Measurements from ENCODE around the gene CSH1.
"Not testable (repeated sequence)": the region's sequence is repeated elsewhere in the genome, so short reads cannot be mapped to it uniquely, and the experiment has no call there.

Gene CSH1

DNA sequence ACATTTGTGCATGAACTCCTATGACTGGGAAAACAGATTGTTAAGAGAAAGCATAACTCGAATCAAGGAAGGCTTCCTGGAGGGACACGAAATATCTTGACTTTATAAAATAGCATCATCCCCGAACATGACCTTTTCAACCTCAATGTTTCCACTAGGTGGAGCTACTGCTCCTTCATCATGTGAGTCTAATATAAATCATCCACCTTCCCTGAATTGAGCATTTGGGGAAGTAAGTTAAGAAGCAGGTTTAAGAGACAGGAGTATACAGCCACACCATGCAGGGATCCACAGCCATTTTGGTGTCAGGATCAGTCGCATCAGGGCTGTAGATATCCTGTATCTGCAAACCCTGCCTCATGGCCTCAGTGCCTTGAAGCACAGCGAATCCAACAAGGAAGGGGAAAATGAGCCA, 7.4 kb upstream of the CSH1 start:
- not testable (repeated sequence) for DNase-seq (ENCODE audit: low read depth)

DNA sequence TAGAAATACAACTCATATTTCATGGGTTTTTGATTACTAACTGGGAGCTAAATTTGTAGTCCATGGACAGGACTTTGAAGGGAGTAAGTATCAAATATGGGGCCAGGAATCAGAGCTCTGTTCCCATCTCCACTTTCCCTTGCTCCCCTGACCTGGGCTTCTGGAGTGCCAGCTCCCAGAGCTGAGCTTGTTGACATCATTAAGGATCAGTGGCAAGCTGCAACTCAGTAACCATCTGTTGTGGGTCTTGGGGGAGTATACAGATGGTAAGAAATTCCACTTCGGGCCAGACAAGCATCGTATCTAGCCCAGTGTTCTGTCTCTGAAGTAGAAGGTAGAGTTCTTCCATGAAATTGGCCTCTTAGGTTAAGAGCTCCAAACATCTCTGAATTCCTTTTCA, 5.6 kb upstream of the CSH1 start:
- not testable (repeated sequence) for DNase-seq (ENCODE audit: low read depth)

DNA sequence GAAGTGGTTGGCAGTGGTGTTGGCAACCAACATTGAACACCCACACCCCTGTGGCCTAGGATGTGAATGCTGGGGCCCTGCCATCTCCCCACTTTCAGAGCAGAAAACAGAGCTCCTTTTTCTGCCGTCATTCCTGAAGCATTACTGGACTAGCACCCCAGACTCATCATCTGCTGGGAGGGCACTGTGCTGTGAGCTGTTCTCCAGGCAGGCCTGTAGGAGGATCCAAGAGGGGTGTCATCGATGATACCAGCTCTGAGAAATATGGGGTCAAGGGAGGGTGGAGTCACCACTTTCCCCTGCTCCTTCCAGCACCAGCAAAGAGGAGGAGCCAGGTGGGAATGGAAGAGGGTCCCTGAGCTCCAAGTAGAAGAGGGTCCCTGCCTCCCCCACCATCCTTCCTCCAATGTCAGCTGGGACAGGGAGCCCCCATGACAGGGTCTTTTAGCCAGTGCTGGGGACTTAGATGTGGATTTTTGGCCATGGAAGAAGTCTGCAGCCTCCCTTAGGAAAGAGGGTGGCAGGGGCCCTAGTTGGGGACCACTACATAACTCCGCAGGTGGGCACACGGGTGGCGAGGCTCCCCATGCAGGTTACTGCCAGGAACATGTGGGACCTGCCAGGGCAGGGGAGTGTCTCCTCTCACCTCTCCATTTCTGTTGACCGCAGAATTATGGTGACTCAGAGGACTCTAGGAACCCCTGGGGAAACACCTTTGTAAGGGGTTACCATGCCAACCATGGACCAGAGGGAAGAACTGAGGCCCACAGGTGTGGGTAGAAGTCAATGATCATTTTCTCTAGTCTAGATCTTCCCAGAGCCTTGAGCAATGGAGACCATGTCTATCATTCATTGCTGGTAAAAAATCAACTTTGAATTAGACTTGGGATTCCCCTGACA, 2.8 kb upstream of the CSH1 start:
- not testable (repeated sequence) for DNase-seq (ENCODE audit: low read depth)

DNA sequence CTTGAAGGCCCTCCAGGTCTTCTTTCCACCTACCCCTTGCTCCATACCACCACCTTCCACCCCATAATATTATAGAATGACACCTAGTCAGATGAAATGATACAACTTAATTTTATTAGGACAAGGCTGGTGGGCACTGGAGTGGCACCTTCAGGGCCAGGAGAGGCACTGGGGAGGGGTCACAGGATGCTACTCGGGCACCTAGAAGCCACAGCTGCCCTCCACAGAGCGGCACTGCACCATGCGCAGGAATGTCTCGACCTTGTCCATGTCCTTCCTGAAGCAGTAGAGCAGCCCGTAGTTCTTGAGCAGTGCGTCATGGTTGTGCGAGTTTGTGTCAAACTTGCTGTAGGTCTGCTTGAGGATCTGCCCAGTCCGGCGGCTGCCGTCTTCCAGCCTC, 1.6 kb downstream of the CSH1 start:
- DNase-seq (ENCODE audit: low read depth): not testable (repeated sequence)

DNA sequence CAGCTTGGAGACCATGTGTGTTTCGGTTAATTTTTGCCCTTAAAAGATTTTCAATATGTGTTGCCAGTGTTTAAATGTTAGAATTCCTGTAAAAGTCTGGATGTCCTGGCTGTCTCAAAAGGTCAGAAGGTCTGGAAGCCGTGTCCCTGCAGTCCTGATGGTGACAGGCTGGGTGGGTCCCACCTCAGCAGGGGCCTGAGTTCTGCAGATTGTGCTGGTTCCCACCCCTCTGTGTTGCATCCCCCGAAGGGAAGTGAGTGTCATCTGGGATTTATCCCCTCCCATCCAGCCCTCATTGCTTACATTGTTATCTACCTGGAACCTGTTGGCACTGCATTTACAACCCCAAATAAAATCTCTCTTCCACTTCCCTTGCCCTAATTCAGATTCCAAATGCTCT, 2.4 kb downstream of the CSH1 start:
- not testable (repeated sequence) for DNase-seq (ENCODE audit: low read depth)

DNA sequence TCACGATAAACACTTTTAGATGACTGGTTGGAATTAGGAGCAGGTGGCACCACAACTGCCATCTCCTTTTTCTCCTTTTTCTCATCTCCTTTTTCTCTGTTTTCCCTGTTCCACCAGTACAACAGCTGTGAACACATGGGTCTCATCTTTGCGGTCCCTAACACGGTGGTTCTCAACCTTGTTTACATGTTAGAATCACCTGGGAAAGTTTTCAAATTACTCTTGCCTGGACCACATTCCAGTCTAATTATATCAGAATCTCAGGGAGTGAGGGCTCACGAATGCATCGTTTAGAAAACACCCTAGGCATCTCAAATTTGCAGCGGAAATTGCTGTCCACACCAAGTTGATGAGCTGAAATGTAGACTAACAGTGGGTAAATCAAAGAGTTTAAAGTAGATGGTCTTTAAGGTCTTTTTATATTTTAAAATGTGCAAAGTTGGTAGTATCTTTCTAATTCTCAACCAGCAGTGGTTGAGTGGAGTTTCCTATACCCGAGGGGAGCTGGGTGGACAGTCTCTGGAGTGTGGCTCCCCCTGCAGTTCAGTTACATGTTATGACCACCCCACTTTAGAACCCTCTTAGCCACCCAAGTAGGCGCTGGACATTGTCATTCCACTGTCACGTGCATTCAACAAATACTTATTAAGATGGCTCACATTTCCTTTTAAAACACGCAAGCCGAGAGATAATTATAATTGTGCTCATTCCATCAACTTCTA, 3.9 kb downstream of the CSH1 start:
- DNase-seq (ENCODE audit: low read depth): not testable (repeated sequence)

DNA sequence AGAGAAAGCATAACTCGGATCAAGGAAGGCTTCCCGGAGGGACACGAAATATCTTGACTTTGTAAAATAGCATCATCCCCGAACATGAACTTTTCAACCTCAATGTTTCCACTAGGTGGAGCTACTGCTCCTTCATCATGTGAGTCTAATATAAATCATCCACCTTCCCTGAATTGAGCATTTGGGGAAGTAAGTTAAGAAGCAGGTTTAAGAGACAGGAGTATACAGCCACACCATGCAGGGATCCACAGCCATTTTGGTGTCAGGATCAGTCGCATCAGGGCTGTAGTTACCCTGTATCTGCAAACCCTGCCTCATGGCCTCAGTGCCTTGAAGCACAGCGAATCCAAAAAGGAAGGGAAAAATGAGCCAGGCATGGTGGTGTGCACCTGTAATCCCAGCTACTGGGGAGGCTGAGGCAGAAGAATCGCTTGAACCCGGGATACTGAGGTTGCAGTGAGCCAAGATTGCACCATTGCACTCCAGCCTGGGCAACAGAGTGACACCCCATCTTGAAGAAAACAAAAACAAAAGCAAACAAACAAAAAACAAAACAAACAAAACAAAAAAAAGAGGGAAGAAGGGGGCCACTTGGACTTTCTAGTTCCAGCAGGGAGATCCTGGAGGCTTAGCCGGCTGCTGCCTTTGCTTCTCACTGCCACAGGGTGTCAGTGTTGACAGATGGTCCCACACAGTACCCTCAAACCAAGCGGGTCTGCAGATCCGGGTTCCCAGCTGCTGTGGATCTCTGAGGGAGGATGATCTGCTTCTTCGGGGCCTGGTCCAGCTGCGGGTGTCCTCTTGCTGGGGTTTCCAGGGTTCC, 7.1 kb downstream of the CSH1 start:
- DNase-seq (ENCODE audit: low read depth): peak; percentile 13

DNA sequence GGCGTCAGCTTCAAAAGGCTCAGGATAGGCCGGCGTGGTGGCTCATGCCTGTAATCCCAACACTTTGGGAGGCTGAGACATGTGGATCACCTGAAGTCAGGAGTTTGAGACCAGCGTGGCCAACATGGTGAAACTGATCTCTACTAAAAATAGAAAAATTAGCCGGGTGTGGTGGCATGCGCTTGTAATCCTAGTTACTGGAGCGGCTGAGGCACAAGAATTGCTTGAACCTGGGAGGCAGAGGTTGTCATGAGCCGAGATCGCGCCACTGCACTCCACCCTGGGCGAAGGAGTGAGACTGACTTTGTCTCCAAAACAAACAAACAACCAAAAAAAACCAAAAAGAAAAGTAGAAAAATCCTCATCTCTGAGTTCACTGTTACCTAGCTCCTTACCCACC, 11.3 kb downstream of the CSH1 start:
- not testable (repeated sequence) for DNase-seq (ENCODE audit: low read depth)

DNA sequence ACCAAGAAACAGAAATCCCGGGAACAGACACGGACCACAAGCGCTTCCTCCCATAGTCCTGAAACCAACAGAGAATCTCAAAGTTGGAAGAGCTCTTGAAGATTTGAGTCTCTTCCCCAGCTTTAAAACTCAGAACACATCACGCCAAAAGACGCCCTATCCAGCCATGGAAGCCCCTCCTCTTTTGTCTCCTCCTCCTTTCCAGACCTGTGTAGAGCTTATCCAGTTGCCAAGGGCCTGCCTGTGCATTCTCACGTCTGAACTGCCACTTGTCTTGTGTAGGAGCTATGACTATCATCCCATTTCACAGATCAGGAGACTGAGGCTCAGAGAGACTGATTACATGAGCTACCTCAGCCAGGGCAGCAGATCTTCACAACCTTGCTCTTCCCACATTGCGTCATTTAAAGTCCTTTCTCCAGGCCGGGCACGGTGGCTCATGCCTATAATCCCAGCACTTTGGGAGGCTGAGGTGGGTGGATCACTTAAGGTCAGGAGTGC, 13.7 kb downstream of the CSH1 start:
- DNase-seq (ENCODE audit: low read depth): not testable (repeated sequence)

DNA sequence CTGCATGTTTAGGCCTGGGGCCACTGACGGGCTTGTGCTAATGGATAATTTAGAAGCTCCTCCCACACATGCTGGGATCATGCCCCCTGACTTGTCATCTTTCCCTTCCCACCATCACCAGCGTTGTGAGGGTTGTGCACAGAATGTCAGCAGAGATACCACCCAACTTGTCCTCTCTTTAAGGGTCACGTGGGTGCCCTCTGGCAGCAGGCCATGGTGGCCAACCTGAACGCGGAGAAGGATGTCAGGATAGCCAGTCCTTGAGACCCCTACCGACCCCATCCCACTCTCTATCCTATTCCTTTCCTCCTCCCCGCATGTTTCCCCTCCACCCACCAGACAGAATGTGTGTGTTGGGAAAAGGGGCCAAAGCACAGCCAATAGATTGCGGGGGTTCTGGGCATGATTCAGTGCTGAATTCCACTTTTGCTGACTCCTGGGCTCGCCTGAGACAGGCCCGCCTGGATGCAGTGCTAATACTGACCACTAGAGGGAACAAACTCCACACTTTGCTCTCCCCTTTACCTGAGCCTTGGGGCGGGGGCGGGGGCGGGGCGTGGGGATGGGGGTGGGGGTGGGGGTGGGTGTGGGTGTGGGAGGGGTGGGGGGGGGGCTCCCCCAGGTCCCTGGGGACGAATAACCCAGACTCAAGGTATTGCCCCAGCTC, 14.3 kb downstream of the CSH1 start, which contains the start of gene GH2:
TSS of gene GH2 (minus strand) at position 10 of the 667 bp plus-strand sequence. CDS start 143 bp downstream, outside the sequence.
- peak; percentile 42 for DNase-seq (ENCODE audit: low read depth)

DNA sequence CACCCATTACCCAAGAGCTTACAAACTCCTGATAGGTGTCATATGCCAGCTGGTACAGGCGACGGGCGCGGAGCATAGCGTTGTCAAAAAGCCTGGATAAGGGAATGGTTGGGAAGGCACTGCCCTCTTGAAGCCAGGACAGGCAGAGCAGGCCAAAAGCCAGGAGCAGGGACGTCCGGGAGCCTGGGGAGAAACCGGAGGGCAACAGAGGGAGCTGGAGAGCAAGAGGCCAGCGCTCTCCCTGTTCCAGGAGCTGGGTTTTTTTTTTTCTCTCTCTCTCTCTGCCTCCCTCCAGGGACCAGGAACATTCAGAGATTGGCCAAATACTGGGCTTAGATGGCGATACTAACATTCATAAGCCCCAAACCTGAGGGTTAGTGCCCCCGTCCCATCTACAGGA, 15.0 kb downstream of the CSH1 start:
- DNase-seq (ENCODE audit: low read depth): not testable (repeated sequence)

DNA sequence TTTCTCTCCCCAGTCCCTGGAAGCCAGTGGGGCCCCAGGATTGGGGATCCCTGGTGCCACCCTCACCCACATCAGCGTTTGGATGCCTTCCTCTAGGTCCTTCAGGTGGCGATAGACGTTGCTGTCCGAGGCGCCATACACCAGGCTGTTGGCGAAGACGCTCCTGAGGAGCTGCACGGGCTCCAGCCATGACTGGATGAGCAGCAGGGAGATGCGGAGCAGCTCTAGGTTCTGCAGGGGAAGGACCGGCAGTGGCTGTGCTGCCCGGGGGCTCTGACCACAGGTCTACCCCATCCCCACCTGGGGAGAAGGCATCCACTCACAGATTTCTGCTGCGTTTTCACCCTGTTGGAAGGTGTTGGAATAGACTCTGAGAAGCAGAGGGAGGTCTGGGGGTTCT, 15.7 kb downstream of the CSH1 start:
- no peak for DNase-seq (ENCODE audit: low read depth)

DNA sequence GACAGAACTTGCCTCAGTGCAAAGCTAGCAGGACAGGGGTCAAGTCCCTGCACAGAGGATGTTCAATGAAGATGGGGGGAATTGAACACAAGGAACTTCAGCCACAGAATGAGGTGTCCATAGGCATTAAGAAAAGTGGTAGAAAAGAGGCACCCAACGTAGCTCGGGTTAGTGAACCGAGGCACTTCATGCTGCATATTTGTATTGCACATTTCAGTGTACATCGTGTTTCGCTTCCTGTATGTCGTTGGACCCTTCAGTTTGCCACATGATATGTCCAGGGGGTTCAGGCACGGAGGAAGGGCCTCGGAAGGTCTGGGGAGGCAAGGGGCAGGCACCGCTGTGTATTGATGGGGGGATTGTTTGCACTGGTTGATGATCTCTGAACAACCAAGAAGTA, 18.0 kb downstream of the CSH1 start:
- DNase-seq (ENCODE audit: low read depth): not testable (repeated sequence)

DNA sequence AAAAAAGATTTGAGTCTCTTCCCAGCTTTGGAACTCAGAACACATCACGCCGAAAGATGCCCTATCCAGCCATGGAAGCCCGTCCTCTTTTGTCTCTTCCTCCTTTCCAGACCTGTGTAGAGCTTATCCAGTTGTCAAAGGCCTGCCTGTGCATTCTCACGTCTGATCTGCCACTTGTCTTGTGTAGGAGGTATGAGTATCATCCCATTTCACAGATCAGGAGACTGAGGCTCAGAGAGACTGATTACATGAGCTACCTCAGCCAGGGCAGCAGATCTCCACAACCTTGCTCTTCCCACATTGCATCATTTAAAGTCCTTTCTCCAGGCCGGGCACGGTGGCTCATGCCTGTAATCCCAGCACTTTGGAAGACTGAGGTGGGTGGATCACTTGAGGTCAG, 21.7 kb downstream of the CSH1 start:
- not testable (repeated sequence) for DNase-seq (ENCODE audit: low read depth)

DNA sequence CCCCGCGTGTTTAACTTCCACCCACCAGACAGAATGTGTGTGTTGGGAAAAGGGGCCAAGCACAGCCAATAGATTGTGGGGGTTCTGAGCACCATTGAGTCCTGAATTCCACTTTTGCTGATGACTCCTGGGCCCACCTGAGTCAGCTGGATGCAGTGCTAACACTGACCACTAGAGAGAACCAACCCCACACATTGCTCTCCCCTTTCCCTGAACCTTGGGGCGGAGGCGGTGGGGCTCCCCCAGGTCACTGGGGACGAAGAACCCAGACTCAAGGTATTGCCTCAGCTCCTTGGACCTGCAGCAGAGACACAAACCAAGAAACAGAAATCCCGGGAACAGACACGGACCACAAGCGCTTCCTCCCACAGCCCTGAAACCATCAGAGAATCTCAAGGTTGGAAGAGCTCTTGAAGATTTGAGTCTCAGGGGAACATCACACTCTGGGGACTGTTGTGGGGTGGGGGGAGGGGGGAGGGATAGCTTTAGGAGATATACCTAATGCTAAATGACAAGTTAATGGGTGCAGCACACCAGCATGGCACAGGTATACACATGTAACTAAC, 22.2 kb downstream of the CSH1 start:
- DNase-seq (ENCODE audit: low read depth): not testable (repeated sequence)

DNA sequence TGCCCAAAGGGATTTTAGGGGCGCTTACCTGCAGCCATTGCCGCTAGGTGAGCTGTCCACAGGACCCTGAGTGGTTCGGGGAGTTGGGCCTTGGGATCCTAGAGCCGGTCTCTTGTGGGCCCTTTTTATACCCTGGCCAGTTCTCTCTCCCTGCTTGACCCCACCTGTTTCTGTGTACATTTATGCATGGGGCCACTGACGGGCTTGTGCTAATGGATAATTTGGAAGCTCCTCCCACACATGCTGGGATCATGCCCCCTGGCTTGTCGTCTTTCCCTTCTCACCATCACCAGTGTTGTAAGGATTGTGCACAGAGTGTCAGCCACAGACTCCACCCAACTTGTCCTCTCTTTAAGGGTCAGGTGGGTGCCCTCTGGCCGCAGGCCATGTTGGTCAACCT, 22.8 kb downstream of the CSH1 start, which contains the start of gene CSH2:
TSS of gene CSH2 (minus strand) at position 101 of the 400 bp plus-strand sequence. CDS start at position 38, 63 bp downstream.
- DNase-seq (ENCODE audit: low read depth): not testable (repeated sequence)

DNA sequence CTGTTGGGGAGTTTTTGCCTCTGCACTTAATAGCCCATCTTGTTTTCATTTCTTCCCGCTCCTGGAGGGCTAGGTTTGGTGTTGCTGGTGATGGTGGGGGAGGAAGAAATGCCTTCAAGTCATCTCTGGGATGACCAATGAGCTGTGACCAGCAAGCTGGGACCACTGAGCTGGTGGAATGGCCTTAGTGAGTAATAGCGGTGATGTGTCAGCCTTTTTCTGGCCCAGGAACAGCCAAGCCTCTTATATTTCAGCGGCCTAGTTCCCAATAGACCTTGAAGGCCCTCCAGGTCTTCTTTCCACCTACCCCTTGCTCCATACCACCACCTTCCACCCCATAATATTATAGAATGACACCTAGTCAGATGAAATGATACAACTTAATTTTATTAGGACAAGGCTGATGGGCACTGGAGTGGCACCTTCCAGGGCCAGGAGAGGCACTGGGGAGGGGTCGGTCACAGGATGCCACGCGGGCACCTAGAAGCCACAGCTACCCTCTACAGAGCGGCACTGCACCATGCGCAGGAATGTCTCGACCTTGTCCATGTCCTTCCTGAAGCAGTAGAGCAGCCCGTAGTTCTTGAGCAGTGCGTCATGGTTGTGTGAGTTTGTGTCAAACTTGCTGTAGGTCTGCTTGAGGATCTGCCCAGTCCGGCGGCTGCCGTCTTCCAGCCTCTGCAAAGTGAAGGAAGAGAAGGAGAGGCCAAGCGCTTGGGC, 24.6 kb downstream of the CSH1 start:
- not testable (repeated sequence) for DNase-seq (ENCODE audit: low read depth)

DNA sequence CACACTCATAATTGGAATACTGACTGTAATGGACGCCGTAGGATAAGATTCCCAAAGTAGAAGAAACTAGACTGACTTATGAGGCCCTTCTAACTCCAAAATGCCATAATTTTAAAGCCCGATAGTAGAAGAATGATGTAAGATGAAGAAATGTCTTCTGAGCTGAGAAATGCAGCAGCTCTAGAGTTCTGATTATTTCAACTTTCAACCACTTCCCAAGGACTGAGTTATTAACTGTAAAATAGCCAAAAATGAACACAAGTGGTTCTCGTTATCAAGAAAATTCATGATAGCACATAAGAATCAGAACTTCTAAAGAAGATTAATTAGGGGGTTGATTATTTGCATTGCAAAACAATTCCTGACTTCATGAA, 26.1 kb downstream of the CSH1 start:
- not testable (repeated sequence) for DNase-seq (ENCODE audit: low read depth)

DNA sequence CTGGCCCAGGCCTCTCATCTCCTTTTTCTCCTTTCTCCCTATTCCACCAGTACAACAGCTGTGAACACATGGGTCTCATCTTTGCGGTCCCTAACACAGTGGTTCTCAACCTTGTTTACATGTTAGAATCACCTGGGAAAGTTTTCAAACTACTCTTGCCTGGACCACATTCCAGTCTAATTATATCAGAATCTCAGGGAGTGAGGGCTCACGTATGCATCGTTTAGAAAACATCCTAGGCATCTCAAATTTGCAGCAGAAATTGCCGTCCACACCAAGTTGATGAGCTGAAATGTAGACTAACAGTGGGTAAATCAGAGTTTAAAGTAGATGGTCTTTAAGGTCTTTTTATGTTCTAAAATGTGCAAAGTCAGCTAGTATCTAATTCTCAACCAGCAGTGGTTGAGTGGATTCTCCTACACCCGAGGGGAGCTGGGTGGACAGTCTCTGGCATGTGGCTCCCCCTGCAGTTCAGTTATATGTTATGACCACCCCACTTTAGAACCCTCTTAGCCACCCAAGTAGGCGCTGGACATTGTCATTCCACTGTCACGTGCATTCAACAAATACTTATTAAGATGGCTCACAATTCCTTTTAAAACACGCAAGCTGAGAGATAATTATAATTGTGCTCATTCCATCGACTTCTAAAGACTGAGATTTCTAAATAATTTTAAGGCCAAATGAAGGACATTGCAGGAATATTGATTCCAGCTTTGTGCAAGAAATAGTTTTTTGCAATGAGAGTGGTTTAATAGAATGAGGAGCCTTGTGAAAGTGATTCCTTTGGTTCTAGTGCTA, 26.7 kb downstream of the CSH1 start:
- DNase-seq (ENCODE audit: low read depth): not testable (repeated sequence)
